ENCODE data around the gene LAPTM4A.

- TF ChIP-seq CTCF (IDR thresholded peaks at IDR 0.05; ENCODE audit: insufficient read depth, low read length) (no peak), POLR2AphosphoS5 (IDR thresholded peaks at IDR 0.05; ENCODE audit: low read depth) (no peak), SPI1 (IDR thresholded peaks at IDR 0.05; ENCODE audit: borderline replicate concordance, low read depth) (no peak)
Observed at GRCh38 chr2:20074901-20075300, 23.5 kb upstream of the LAPTM4A start.
